HepG2 (cell line): Measurements from ENCODE around the gene SF3A2. TPM values are rescaled to one million over a fixed set of nuclear protein-coding genes. Genes with fewer than 3 reads are reported as not detected.
A peak's percentile ranks its signal among the peaks of the same experiment; 100 is the strongest.

Experiments
- ATAC-seq: fragments of 200-7000 bp; cut with Tn5 transposase; 3 replicates; pipeline ENCODE4 v1.9.1; 2020; ENCODE audit warnings: mild to moderate bottlenecking, moderate library complexity
- BruUV-seq: library from RNA; stranded (reverse); fragments of 400-500 nt; replicated peaks from 2 replicates; lab custom pipeline; 2021; lab: Mats Ljungman, UMichigan
- CTCF ChIA-PET: fragments of 300-600 bp; formaldehyde crosslinking; extraction: SDS; loops from one replicate; lab custom pipeline; 2021; ENCODE audit warnings: low total read pairs, inconsistent platforms, low intra/inter-chr PET ratio; lab: Yijun Ruan, JAX
- POLR2A ChIA-PET: fragments of 350-600 bp; sonication (Branson Sonifier 250); formaldehyde crosslinking; loops from one replicate; lab custom pipeline; 2020; ENCODE audit warnings: antibody characterized with exemption, inconsistent platforms; lab: Yijun Ruan, JAX
- DNase-seq: peaks from one replicate; pipeline ENCODE4 v3.0.0-alpha.2; 2015; ENCODE audit warnings: low spot score
- FAIRE-seq: peaks from 3 replicates; lab custom pipeline; 2011; peaks lifted over from hg19 to GRCh38; lab: Jason Lieb, UNC
- H2AFZ ChIP-seq: one replicate; pipeline ENCODE4 v1.6.1; 2011; ENCODE audit warnings: low read length, inconsistent platforms
- H3K27ac ChIP-seq: fragments of 300-600 bp; 3 replicates; pipeline ENCODE4 v1.8.0; 2011; ENCODE audit warnings: mixed run types, mild to moderate bottlenecking, mixed read lengths, low read length, inconsistent platforms; ENCODE audit not compliant: insufficient read depth; ENCODE audit errors: extremely low read length
- H3K27me3 ChIP-seq, 2 experiments: fragments of 200-600 bp in 1 of 2; 2 replicates in 1 of 2; 3 replicates in 1 of 2; pipeline versions ENCODE4 v1.6.0 to v1.8.0; 2011; ENCODE audit warnings: low read length in 2 of 2, mild to moderate bottlenecking in 2 of 2, moderate library complexity in 2 of 2, inconsistent platforms in 1 of 2; ENCODE audit not compliant: insufficient read depth in 2 of 2, control insufficient read depth in 1 of 2
- H3K36me3 ChIP-seq, 2 experiments: fragments of 200-600 bp in 1 of 2; replicated peaks in 1 of 2; 2 replicates in 1 of 2; 3 replicates in 1 of 2; pipeline versions ENCODE4 v1.5.1 to v1.8.0; 2011; ENCODE audit warnings: low read length in 2 of 2, inconsistent platforms in 1 of 2; ENCODE audit not compliant: insufficient read depth in 2 of 2, control insufficient read depth in 1 of 2
- H3K4me1 ChIP-seq: 2 replicates; pipeline ENCODE4 v1.5.1; 2012; ENCODE audit warnings: low read length, inconsistent platforms; ENCODE audit not compliant: insufficient read depth
- H3K4me2 ChIP-seq: 2 replicates; pipeline ENCODE4 v1.6.0; 2011; ENCODE audit warnings: low read depth, low read length, inconsistent platforms
- H3K4me3 ChIP-seq, 3 experiments: fragments of 200-600 bp in 1 of 3; sonication (generic), shearing (Covaris generic) in 1 of 3; replicated peaks in 1 of 3; 2 replicates each; pipeline ENCODE4 v1.5.1; 2011 to 2016; ENCODE audit warnings: low read length in 3 of 3, inconsistent platforms in 2 of 3, low read depth in 2 of 3, mild to moderate bottlenecking in 2 of 3, control low read depth in 1 of 3, mixed read lengths in 1 of 3; ENCODE audit not compliant: insufficient read depth in 1 of 3
- H3K79me2 ChIP-seq: one replicate; pipeline ENCODE4 v1.6.1; 2011; ENCODE audit warnings: low read length, inconsistent platforms; ENCODE audit not compliant: insufficient read depth
- H3K9ac ChIP-seq: 2 replicates; pipeline ENCODE4 v1.6.0; 2011; ENCODE audit warnings: mild to moderate bottlenecking, low read depth, low read length, inconsistent platforms; ENCODE audit not compliant: insufficient read depth
- H3K9me3 ChIP-seq: 2 replicates; pipeline ENCODE4 v1.5.1; 2012; ENCODE audit warnings: mild to moderate bottlenecking, low read length
- H4K20me1 ChIP-seq: 2 replicates; pipeline ENCODE4 v1.6.0; 2011; ENCODE audit warnings: inconsistent platforms, mild to moderate bottlenecking, low read length, moderate library complexity; ENCODE audit not compliant: insufficient read depth
- FUBP1 ChIP-seq: sonication (generic); formaldehyde crosslinking; IDR thresholded peaks from 2 replicates; pipeline ENCODE4 v1.5.1; 2020; ENCODE audit warnings: missing genetic modification reagents, mild to moderate bottlenecking, borderline replicate concordance
- GATAD1 ChIP-seq: IDR thresholded peaks from 2 replicates; pipeline ENCODE4 v1.6.1; 2016; ENCODE audit warnings: missing genetic modification reagents, missing compliant biosample characterization
- GMEB1 ChIP-seq: sonication (generic); formaldehyde crosslinking; IDR thresholded peaks from 2 replicates; pipeline ENCODE4 v1.5.1; 2020; ENCODE audit warnings: missing genetic modification reagents, mild to moderate bottlenecking, borderline replicate concordance
- HNRNPLL ChIP-seq: fragments of 200-400 bp; formaldehyde crosslinking; IDR thresholded peaks from 2 replicates; pipeline ENCODE4 v1.6.1; 2017; ENCODE audit warnings: mild to moderate bottlenecking, low read depth, low read length; ENCODE audit not compliant: poor library complexity, severe bottlenecking
- KDM5A ChIP-seq: fragments of 200-600 bp; sonication (generic); IDR thresholded peaks from 2 replicates; pipeline ENCODE4 v1.7.0; 2018; ENCODE audit warnings: antibody characterized with exemption, mild to moderate bottlenecking, low read length, borderline replicate concordance
- MED8 ChIP-seq: sonication (generic); formaldehyde crosslinking; IDR thresholded peaks from 2 replicates; pipeline ENCODE4 v1.8.1; 2023; ENCODE audit warnings: mild to moderate bottlenecking, missing genetic modification reagents; ENCODE audit not compliant: insufficient replicate concordance
- SNAI1 ChIP-seq: sonication (generic); formaldehyde crosslinking; IDR thresholded peaks from 2 replicates; pipeline ENCODE4 v1.5.0; 2020; ENCODE audit warnings: mild to moderate bottlenecking, missing genetic modification reagents, borderline replicate concordance
- TAF15 ChIP-seq: fragments of 200-400 bp; formaldehyde crosslinking; IDR thresholded peaks from one replicate; pipeline ENCODE4 v1.6.1; 2018; ENCODE audit warnings: mild to moderate bottlenecking, low read depth, low read length; ENCODE audit not compliant: poor library complexity, severe bottlenecking
- ZNF205 ChIP-seq: IDR thresholded peaks from 2 replicates; pipeline ENCODE4 v1.6.1; 2018; ENCODE audit warnings: missing biosample characterization, missing genetic modification reagents
- ZNF225 ChIP-seq: sonication (generic); formaldehyde crosslinking; IDR thresholded peaks from 2 replicates; pipeline ENCODE4 v1.4.0; 2020; ENCODE audit warnings: mild to moderate bottlenecking, missing genetic modification reagents
- ZNF34 ChIP-seq: sonication (generic); formaldehyde crosslinking; IDR thresholded peaks from 2 replicates; pipeline ENCODE4 v1.4.0; 2020; ENCODE audit warnings: mild to moderate bottlenecking, missing genetic modification reagents, borderline replicate concordance
- ZNF367 ChIP-seq: sonication (generic); formaldehyde crosslinking; IDR thresholded peaks from 2 replicates; pipeline ENCODE4 v1.4.0; 2020; ENCODE audit warnings: missing genetic modification reagents, borderline replicate concordance
- ZNF414 ChIP-seq: sonication (generic); formaldehyde crosslinking; IDR thresholded peaks from 2 replicates; pipeline ENCODE4 v1.5.0; 2020; ENCODE audit warnings: missing genetic modification reagents
- ZNF496 ChIP-seq: sonication (generic); formaldehyde crosslinking; IDR thresholded peaks from 2 replicates; pipeline ENCODE4 v1.8.1; 2023; ENCODE audit warnings: mild to moderate bottlenecking, moderate library complexity, missing genetic modification reagents; ENCODE audit not compliant: insufficient replicate concordance
- ZNF605 ChIP-seq: sonication (generic); formaldehyde crosslinking; IDR thresholded peaks from 2 replicates; pipeline ENCODE4 v1.8.0; 2022; ENCODE audit warnings: mild to moderate bottlenecking, missing genetic modification reagents
- ZNF788 ChIP-seq: sonication (generic); formaldehyde crosslinking; IDR thresholded peaks from 2 replicates; pipeline ENCODE4 v1.5.0; 2020; ENCODE audit warnings: mild to moderate bottlenecking, missing genetic modification reagents, borderline replicate concordance
- ZSCAN31 ChIP-seq: sonication (generic); formaldehyde crosslinking; IDR thresholded peaks from 2 replicates; pipeline ENCODE4 v1.5.0; 2020; ENCODE audit warnings: low read depth, mild to moderate bottlenecking, missing genetic modification reagents
- WGBS: methylation state at CpG from one replicate; pipeline ENCODE4 v1.1.6; 2017; ENCODE audit warnings: low lambda C conversion rate; 5-methylcytosine and 5-hydroxymethylcytosine counted together
- in situ Hi-C: cut with HindIII; loops from 2 replicates; pipeline ENCODE4 v1.10.0; 2017; ENCODE audit warnings: low pct_unique_long_range_greater_than_20kb; ENCODE audit not compliant: extremely low pct_ligation_motif_present
- intact Hi-C: fragments of 100-400 bp; cut with micrococcal nuclease; formaldehyde crosslinking; loops from one replicate; pipeline ENCODE4 v1.10.0; 2022; ENCODE audit not compliant: unreplicated experiment
- polyA plus RNA-seq, 8 experiments: library from polyadenylated mRNA; depleted of rRNA in 3 of 8; stranded (reverse) in 7 of 8; unstranded in 1 of 8; fragments of >200 nt; fragmentation: Illumina TruSeq in 4 of 8; extraction: Trizol in 4 of 8; gene quantifications; 2 replicates each; pipeline versions ENCODE4 v1.2.1 to v1.2.3, GENCODE V29; 2011 to 2016; ENCODE audit warnings: low read depth in 4 of 8, missing spikeins in 1 of 8, mixed read lengths in 1 of 8; ENCODE audit not compliant: insufficient read depth in 1 of 8
- total RNA-seq, 5 experiments: library from RNA; depleted of rRNA; stranded (reverse); fragments of >200 nt; fragmentation: Illumina TruSeq; extraction: Trizol; gene quantifications; 2 replicates each; pipeline ENCODE4 v1.2.3, GENCODE V29; 2016; ENCODE audit warnings: low read depth in 1 of 5
- TF ChIP-seq, protein P1 (sequence below): sonication (generic); formaldehyde crosslinking; IDR thresholded peaks from 2 replicates; pipeline ENCODE4 v1.4.0; 2020; ENCODE audit warnings: mild to moderate bottlenecking, missing genetic modification reagents

Gene SF3A2
- total and polyA plus RNA-seq, 2 of the 13 experiments (the other 11 are each of a cell fraction or from before 2014, with no cell fraction given) = 8.6 to 8.8 TPM

DNA sequence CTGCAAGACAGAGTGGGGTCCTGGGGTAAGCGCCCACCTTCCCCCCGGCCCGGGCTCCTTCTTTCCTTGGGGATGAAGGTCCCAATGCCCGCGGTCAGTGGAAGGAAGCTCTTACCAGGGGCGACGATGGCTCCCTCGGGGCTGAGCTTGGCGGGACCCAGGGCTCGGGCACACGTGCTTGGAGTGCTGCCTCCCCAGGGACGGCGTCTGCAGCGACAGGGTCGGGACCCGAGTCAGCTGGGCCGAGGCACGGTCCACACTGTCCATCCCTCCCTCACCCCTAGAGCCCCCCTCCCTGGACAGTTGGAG is 16.1 kb downstream of the SF3A2 start:
- H3K36me3 ChIP-seq = no peaks in the 10 kb centered on the region
- H3K4me3 ChIP-seq = peak overlapping the region; percentile 41 to 67 (median 49)
- H3K4me1 ChIP-seq = peaks cover 34% of the 10 kb centered on the region
- no peak overlapping the region for H2AFZ ChIP-seq
- peak overlapping the region; percentile 85 for H3K4me2 ChIP-seq
- WGBS = 0% methylated on average over 1 of the region's 18 CpGs
- ATAC-seq = peak; percentile 11
- FAIRE-seq = no peak
- no peaks in the 10 kb centered on the region for H3K79me2 ChIP-seq
- H3K27ac ChIP-seq = no peak overlapping the region
- CTCF ChIA-PET = interaction anchor here (1.4 to 1.9 kb wide), 4 partner anchors 10 to 63 kb away, joined by 3 to 12 read pairs (median 5); no protein-coding TSS in a partner anchor
- intact Hi-C loops (no loop called here), in situ Hi-C loops (no loop called here)
- H3K27me3 ChIP-seq = peaks cover 0 to 2% of the 10 kb centered on the region in 2 experiments; a peak in 2 of 5 replicates
- H4K20me1 ChIP-seq = no peaks in the 10 kb centered on the region
- no peaks in the 10 kb centered on the region for H3K9me3 ChIP-seq
- DNase-seq = no peak
- H3K9ac ChIP-seq = peak overlapping the region; percentile 64; the same call in 1 of the 2 replicates
- BruUV-seq = no TSS peak
- POLR2A ChIA-PET = interaction anchor here (1.0 to 2.3 kb wide), 4 partner anchors 10 to 17 kb away, joined by 4 to 9 read pairs (median 4); partner anchors contain the start of gene PLEKHJ1
- no peak for TF ChIP-seq ZNF414 (CRISPR knock-in tag)
- no peak for TF ChIP-seq GMEB1
- no peak for TF ChIP-seq ZNF225 (CRISPR knock-in tag)
- TF ChIP-seq GATAD1 = no peak
- TF ChIP-seq ZNF205 (CRISPR knock-in tag) = no peak
- TF ChIP-seq ZNF34 (CRISPR knock-in tag) = no peak
- no peak for TF ChIP-seq HNRNPLL
- no peak for TF ChIP-seq MED8
- TF ChIP-seq, protein P1, sequence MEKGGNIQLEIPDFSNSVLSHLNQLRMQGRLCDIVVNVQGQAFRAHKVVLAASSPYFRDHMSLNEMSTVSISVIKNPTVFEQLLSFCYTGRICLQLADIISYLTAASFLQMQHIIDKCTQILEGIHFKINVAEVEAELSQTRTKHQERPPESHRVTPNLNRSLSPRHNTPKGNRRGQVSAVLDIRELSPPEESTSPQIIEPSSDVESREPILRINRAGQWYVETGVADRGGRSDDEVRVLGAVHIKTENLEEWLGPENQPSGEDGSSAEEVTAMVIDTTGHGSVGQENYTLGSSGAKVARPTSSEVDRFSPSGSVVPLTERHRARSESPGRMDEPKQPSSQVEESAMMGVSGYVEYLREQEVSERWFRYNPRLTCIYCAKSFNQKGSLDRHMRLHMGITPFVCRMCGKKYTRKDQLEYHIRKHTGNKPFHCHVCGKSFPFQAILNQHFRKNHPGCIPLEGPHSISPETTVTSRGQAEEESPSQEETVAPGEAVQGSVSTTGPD (CRISPR knock-in tag) = no peak
- TF ChIP-seq TAF15 = no peak
- 0 out of 2 replicates have a peak, but pooled peaks have one; percentile 47 for TF ChIP-seq SNAI1 (CRISPR knock-in tag)
- no peak for TF ChIP-seq ZNF367 (CRISPR knock-in tag)
- 0 out of 2 replicates have a peak, but pooled peaks have one; percentile 40 for TF ChIP-seq ZSCAN31 (CRISPR knock-in tag)
- TF ChIP-seq ZNF605 (CRISPR knock-in tag) = no peak
- TF ChIP-seq ZNF496 = no peak
- TF ChIP-seq KDM5A = no peak
- no peak for TF ChIP-seq ZNF788
- TF ChIP-seq FUBP1 (CRISPR knock-in tag) = no peak
